ENCODE measurements around the gene FAM107B.
"Not testable (repeated sequence)": the region's sequence is repeated elsewhere in the genome, so short reads cannot be mapped to it uniquely, and the experiment has no call there.

FAM107B gene

GRCh38 chr10:14774797-14775196 is at the start of gene FAM107B:
Gene FAM107B, minus strand, starts transcription at chr10:14774897. Its CDS starts 234 bp downstream, at chr10:14774663.
- DNase-seq (ENCODE audit: low read depth) = no peak

- DNase-seq (ENCODE audit: low read depth) = no peak
These were observed 49.3 kb upstream of the FAM107B start for GRCh38 chr10:14823966-14824365.

- DNase-seq (ENCODE audit: low read depth) = peak; percentile 38
These were observed 48.4 kb upstream of the FAM107B start for GRCh38 chr10:14822879-14823755.

GRCh38 chr10:14821635-14822375 is 47.1 kb upstream of the FAM107B start:
- no peak for DNase-seq (ENCODE audit: low read depth)

DNA sequence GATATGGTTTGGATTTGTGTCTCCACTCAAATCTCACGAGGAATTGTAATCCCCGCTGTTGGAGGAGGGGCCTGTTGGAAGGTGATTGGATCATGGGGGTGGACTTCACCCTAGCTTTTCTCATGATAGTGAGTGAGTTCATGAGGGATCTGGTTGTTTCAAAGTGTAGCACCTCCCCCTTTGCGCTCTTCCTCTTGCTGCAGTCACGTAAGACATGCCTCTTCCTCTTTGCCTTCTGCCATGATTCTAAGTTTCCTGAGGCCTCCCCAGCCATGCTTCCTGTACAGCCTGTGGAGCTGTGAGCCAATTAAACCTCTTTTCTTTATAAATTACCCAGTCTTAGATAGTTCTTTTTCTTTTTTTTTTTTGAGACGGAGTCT is 46.1 kb upstream of the FAM107B start:
- DNase-seq (ENCODE audit: low read depth) = no peak

GRCh38 chr10:14820010-14820774 is 45.5 kb upstream of the FAM107B start:
- peak; percentile 77 for DNase-seq (ENCODE audit: low read depth)

DNA sequence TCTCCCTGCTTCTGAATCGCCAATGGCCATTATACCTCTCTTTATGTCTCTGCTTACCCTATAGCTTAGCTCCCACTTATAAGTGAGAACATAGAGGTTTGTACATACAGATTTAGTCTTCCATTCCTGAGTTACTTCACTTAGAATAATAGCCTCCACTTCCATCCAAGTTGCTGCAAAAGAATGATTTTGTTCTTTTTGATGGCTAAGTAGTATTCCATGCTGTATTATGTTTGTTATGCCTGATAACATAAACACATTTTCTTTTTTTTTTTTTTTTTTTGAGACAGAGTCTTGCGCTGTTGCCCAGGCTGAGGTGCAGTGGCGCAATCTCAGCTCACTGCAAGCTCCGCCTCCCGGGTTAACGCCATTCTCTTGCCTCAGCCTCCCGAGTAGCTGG is 42.0 kb upstream of the FAM107B start:
- DNase-seq (ENCODE audit: low read depth) = not testable (repeated sequence)

- DNase-seq (ENCODE audit: low read depth) = peak; percentile 24
These were observed 41.0 kb upstream of the FAM107B start for GRCh38 chr10:14815681-14816080.

DNA sequence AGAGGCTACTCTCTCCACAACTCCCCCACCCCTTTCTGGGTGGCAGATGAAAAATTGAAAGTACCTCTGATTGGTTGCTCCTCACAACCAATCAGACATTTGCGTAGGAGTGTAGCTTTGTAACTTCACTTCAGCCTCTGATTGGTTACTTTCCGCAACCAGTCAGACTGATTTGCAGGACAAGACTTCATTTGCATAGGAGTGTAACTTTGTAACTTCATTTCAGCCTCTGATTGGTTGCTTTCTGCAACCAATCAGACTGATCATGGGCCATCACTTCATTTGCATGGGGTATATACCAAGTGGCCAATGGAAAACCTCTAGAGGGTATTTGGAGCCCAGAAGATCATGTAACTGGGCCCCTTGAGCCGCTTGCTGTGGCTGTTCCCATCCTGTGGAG is 37.6 kb upstream of the FAM107B start:
- DNase-seq (ENCODE audit: low read depth) = no peak

DNA sequence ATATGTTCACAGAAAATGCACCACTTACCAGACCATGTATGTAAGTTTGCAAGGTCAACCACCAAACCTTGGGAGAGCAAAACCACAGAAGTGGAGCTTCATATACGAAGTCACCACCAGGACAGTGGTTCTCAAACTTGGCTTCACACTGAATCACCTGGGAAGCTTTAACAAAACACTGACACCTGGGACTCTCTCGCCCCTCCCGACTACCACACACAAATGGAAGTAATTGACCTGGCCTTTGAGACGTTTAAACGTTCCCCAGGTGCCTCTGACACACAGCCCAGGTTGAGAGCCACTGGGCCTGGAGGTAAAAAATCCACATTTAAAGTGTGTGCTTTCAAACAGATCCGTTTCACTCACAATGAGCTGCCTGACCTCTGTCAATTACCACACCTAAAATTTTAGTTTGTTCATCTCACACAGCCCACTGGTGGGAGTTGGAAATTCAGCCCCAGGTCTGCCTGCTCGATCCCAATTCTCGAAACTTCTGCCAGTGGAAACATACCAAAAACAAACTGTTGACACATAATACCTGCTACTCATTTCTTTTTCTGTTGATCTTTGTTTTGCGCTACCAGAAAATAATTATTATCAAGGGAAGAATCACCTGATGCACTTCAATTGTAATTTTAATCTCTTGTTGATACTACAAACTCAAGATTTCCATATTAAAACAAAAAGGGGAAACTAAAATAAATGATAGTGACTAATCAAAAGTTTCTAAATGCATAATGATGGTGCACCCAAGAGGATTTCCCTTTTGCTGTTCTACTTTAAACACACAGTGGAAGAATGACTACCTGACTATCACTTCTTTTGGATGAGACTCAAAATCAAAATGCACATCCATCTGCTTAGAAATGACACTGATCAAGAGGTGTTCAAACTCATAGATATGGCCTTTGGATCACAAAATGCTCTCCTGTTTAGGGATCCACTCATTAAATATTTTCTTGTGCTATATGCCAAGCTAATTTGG is 36.6 kb upstream of the FAM107B start:
- DNase-seq (ENCODE audit: low read depth) = no peak

DNA sequence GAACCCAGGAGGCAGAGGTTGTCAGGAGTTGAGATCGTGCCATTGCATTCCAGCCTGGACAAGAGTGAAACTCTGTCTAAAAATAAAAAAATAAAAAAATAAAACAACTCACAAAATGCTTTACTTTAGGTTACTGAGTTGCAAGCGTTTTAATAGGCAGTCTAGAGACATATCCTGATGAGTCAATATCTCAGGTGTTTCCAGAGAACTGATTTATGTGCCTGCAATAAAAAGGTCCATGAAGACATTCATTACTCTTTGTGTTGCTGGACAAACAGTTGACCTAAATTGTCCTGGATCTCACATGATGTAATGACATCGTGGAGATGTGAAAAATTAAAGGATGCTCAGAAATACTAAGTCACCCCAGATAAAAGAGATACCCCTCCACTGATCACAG is 31.6 kb upstream of the FAM107B start:
- no peak for DNase-seq (ENCODE audit: low read depth)

GRCh38 chr10:14803827-14804226 is 29.1 kb upstream of the FAM107B start:
- DNase-seq (ENCODE audit: low read depth) = no peak

DNA sequence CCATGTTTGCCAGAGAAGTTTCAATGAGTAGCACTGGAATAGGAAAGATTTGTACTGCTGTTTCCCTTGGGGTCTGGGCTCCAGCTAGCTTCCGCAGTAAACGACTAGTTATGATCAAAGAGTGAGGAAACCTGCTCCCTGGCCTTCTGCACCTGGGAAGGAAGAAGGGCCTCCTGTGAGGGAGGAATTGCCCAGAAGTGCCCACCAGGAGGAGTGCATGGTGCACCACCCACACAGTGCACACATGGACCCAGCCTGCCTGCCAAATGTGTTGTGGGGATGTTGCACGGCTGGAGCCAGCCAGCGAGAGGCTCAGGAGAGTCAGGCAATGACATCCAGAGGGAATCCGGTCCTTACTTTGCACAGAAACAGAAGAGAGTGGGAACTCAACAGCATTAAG is 27.0 kb upstream of the FAM107B start:
- DNase-seq (ENCODE audit: low read depth) = no peak

GRCh38 chr10:14800397-14800796 is 25.7 kb upstream of the FAM107B start:
- no peak for DNase-seq (ENCODE audit: low read depth)

DNA sequence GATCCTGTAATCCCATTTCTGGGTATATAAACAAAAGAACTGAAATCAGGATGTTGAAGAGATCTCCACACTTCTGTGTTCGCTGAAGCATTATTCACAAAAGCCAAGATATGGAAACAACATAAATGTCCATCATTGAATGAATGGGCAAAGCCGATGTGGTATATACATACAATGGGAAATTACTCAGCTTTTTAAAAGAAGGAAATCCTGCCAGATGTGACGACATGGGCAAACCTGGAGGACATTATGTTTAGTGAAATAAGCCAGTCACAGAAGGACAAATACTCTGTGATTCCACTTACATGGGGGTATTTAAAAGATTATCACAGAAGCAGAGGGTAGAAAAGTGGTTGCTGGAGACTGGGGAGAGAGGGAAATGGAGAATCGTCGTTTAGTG is 23.9 kb upstream of the FAM107B start:
- no peak for DNase-seq (ENCODE audit: low read depth)

DNA sequence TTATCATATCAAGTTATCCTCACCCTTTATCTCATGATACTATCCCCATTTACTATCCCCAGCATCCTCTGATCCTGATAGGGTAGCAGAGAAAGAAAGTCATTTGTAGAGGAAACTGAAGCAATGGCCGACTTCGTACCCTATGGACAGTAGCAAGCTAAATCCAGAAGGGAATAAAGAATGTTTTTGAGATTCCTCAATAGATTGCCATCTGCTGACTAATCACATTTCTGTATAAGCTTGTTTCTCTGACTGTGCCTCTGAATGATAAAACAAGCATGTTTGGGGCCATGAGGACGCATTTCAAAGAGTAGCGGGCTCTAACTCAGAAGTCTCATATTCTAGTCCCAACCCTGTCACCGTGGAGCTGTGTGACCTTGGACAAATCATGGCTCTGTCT is 13.2 kb upstream of the FAM107B start:
- peak; percentile 24 for DNase-seq (ENCODE audit: low read depth)

GRCh38 chr10:14784459-14785055 is 9.9 kb upstream of the FAM107B start:
- DNase-seq (ENCODE audit: low read depth) = no peak

DNA sequence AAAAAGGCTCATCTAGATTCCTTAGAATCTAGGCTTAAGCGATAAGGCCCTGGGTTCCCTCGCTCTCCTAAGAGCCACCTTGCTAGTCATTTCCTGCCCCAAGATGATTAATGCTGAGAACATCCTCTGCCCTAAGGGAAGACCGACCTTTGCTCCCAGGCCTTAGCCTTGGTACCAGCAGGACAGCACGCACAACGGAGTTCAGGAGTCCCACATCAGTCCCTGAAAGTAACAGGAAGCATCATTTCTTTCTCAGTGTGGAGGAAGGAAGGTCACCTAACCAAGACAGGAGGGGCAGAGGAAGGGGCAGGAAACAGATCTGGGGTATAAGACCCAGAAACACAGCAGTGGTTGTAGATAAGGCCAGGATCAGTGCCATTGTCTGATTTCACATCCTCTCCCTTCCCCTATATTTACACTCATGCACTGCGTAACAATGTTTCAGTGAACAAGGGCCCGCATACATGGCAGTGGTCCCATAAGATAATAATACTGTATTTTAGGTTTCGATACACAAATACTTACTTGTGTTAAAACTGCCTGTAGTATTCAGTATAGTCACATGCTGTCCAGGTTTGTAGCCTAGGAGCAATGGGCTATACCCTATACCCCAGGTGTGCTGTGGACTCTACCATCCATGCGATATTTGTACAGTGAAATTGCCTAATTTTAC is 8.1 kb upstream of the FAM107B start:
- DNase-seq (ENCODE audit: low read depth) = peak; percentile 33

DNA sequence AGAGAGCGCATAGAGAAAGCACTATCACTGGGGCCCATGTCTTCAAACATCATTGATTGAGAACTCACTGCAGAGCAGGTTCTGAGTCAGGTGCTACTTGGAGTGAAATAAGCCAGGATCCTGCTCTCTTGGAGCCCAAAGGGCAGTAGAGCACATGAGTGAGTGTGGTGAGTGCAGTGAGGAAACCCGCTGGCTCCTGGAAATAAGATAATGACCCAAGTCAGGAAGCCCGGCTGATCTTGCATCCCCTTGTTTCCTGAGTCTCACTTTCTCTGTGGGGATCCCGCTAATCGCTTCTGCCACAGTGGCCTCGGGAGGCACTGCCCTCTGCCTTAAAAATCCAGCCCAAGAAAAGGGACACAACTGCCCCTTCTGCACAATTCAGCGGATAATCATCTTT is 7.1 kb upstream of the FAM107B start:
- no peak for DNase-seq (ENCODE audit: low read depth)

DNA sequence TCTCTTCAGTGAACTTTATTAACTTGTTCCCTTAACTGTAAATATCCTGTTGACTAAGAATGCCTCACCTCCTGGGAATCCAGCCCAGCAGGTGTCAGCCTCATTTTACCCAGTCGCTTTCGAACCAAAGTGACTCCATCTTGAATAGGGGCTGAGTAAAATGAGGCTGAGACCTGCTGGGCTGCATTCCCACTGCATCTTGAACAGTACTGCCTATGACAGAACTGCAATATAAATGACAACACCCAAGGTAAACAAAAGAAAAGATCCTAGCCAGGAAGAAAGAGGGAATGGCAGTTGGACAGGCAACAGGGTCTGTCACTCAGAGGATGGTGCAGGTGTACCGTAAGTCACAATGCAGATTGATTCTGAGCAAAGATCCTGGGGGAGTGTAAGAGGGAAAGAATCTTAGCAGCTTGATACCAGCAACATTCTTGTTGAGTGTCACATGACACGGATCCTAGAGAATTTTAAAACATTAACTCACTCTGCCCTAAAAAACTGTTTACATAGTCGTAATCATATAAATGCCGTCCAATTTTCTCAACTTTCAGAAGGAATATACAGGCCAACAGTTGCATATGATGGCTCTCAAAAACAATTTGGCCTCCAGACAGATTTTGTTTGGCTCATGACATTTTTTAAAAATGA is 4.4 kb upstream of the FAM107B start:
- DNase-seq (ENCODE audit: low read depth) = peak; percentile 54
